Measurements from ENCODE around the gene CABP4.

DNA sequence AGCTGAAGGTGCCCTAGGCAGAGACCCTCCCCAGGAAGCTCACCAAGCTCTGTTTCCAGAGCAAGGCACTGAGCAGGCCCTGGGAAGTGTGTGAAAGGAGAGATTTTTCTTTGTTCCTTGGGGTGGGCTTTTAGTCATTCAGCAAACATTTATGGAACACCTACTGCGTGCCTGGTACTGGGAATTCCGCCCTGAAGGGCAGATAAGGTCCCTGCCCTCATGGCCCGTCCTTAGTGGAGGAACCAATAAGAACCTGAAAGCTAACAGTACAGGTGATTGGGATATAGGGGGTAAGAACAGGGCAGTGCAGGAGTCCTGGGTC, 10.0 kb downstream of the CABP4 start:
- TF ChIP-seq, protein P1, sequence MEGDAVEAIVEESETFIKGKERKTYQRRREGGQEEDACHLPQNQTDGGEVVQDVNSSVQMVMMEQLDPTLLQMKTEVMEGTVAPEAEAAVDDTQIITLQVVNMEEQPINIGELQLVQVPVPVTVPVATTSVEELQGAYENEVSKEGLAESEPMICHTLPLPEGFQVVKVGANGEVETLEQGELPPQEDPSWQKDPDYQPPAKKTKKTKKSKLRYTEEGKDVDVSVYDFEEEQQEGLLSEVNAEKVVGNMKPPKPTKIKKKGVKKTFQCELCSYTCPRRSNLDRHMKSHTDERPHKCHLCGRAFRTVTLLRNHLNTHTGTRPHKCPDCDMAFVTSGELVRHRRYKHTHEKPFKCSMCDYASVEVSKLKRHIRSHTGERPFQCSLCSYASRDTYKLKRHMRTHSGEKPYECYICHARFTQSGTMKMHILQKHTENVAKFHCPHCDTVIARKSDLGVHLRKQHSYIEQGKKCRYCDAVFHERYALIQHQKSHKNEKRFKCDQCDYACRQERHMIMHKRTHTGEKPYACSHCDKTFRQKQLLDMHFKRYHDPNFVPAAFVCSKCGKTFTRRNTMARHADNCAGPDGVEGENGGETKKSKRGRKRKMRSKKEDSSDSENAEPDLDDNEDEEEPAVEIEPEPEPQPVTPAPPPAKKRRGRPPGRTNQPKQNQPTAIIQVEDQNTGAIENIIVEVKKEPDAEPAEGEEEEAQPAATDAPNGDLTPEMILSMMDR (IDR thresholded peaks at IDR 0.05): no peak
- TF ChIP-seq POLR2A (IDR thresholded peaks at IDR 0.05) (no peak), EP300 (IDR thresholded peaks at IDR 0.05) (no peak)
